Measurements from ENCODE around the gene GBA2. TPM values are rescaled to one million over a fixed set of nuclear protein-coding genes. Genes with fewer than 3 reads are reported as not detected.

The GBA2 gene
- total RNA-seq, 1 donor from 2014 or later: 130 TPM

GRCh38 chr9:35712762-35713400 lies 36.1 kb downstream of the GBA2 start:
- peak; percentile 17 for TF ChIP-seq CTCF (IDR thresholded peaks at IDR 0.05; ENCODE audit: unreplicated experiment)
- Mint-ChIP-seq H3K4me3 (ENCODE audit: low read depth) (no peak overlapping the region), H3K9me3 (ENCODE audit: low read depth) (no peaks in the 10 kb centered on the region), H3K36me3 (ENCODE audit: insufficient read depth) (peaks cover 33% of the 10 kb centered on the region), H3K27ac (no peak overlapping the region), H3K4me1 (ENCODE audit: low read depth) (no peaks in the 10 kb centered on the region), H3K27me3 (no peaks in the 10 kb centered on the region)
- no peak for DNase-seq (ENCODE audit: low spot score, unreplicated experiment)

GRCh38 chr9:35711501-35712428 lies 37.3 kb downstream of the GBA2 start:
- no peak overlapping the region for H3K27ac Mint-ChIP-seq
- no peak for TF ChIP-seq CTCF (IDR thresholded peaks at IDR 0.05; ENCODE audit: unreplicated experiment)
- H3K4me3 Mint-ChIP-seq (ENCODE audit: low read depth): no peak overlapping the region
- no peaks in the 10 kb centered on the region for H3K9me3 Mint-ChIP-seq (ENCODE audit: low read depth)
- no peaks in the 10 kb centered on the region for H3K27me3 Mint-ChIP-seq
- H3K4me1 Mint-ChIP-seq (ENCODE audit: low read depth): no peaks in the 10 kb centered on the region
- no peak for DNase-seq (ENCODE audit: low spot score, unreplicated experiment)
- H3K36me3 Mint-ChIP-seq (ENCODE audit: insufficient read depth): peaks cover 41% of the 10 kb centered on the region

GRCh38 chr9:35710818-35711500 lies 38.1 kb downstream of the GBA2 start:
- Mint-ChIP-seq H3K36me3 (ENCODE audit: insufficient read depth) (peaks cover 38% of the 10 kb centered on the region), H3K27me3 (no peaks in the 10 kb centered on the region), H3K9me3 (ENCODE audit: low read depth) (no peaks in the 10 kb centered on the region), H3K27ac (no peak overlapping the region), H3K4me3 (ENCODE audit: low read depth) (no peak overlapping the region), H3K4me1 (ENCODE audit: low read depth) (no peaks in the 10 kb centered on the region)
- no peak for TF ChIP-seq CTCF (IDR thresholded peaks at IDR 0.05; ENCODE audit: unreplicated experiment)
- DNase-seq (ENCODE audit: low spot score, unreplicated experiment): no peak

- Mint-ChIP-seq H3K4me3 (ENCODE audit: low read depth) (no peak overlapping the region), H3K4me1 (ENCODE audit: low read depth) (no peaks in the 10 kb centered on the region), H3K27ac (no peak overlapping the region), H3K27me3 (no peaks in the 10 kb centered on the region), H3K36me3 (ENCODE audit: insufficient read depth) (peaks cover 40% of the 10 kb centered on the region), H3K9me3 (ENCODE audit: low read depth) (no peaks in the 10 kb centered on the region)
- DNase-seq (ENCODE audit: low spot score, unreplicated experiment): no peak
- no peak for TF ChIP-seq CTCF (IDR thresholded peaks at IDR 0.05; ENCODE audit: unreplicated experiment)
Measured at GRCh38 chr9:35708146-35708545, 40.9 kb downstream of the GBA2 start.

GRCh38 chr9:35706951-35707350 lies 42.1 kb downstream of the GBA2 start:
- no peak overlapping the region for H3K27ac Mint-ChIP-seq
- H3K4me1 Mint-ChIP-seq (ENCODE audit: low read depth): no peaks in the 10 kb centered on the region
- no peaks in the 10 kb centered on the region for H3K9me3 Mint-ChIP-seq (ENCODE audit: low read depth)
- H3K36me3 Mint-ChIP-seq (ENCODE audit: insufficient read depth): peaks cover 44% of the 10 kb centered on the region
- no peaks in the 10 kb centered on the region for H3K27me3 Mint-ChIP-seq
- H3K4me3 Mint-ChIP-seq (ENCODE audit: low read depth): no peak overlapping the region
- no peak for DNase-seq (ENCODE audit: low spot score, unreplicated experiment)
- no peak for TF ChIP-seq CTCF (IDR thresholded peaks at IDR 0.05; ENCODE audit: unreplicated experiment)

All from progenitor cell of endocrine pancreas (in vitro differentiated cells).